Renal cortical epithelial cell (primary cell): ENCODE measurements around the gene TOR1A. TPM values are rescaled to one million over a fixed set of nuclear protein-coding genes. Genes with fewer than 3 reads are reported as not detected.

Source experiments
- total RNA-seq: library from RNA; depleted of rRNA; stranded (reverse); fragments of >200 nt; gene quantifications from 2 replicates; pipeline ENCODE4 v1.2.3, GENCODE V29; 2014

Gene TOR1A
- total RNA-seq, 1 donor from 2014 or later = 48.4 TPM

Other genes starting within 250 kb of the TOR1A start
- gene C9orf50, start 203.0 kb downstream of the TOR1A start, total RNA-seq = 0.05 TPM in 1 of 2 replicates, not detected in the other
- 22.2 and 38.2 TPM in 2 replicates for gene NTMT1, start 198.0 kb downstream of the TOR1A start, total RNA-seq
- gene ASB6, start 182.0 kb downstream of the TOR1A start, total RNA-seq = 17.4 and 21.9 TPM in 2 replicates
- 0.45 TPM in 1 of 2 replicates, not detected in the other for gene PRRX2, start 158.5 kb downstream of the TOR1A start, total RNA-seq
- 3.2 and 42.7 TPM in 2 replicates for gene PTGES, start 71.1 kb downstream of the TOR1A start, total RNA-seq
- 25.6 and 25.9 TPM in 2 replicates for gene TOR1B, start 21.0 kb downstream of the TOR1A start, total RNA-seq
- 48.6 and 64.5 TPM in 2 replicates for gene C9orf78, start 11.1 kb upstream of the TOR1A start, total RNA-seq
- gene USP20, start 11.3 kb upstream of the TOR1A start, total RNA-seq = 5.2 and 18.4 TPM in 2 replicates
- gene FNBP1, start 219.1 kb upstream of the TOR1A start, total RNA-seq = 20.8 and 39.5 TPM in 2 replicates
- gene GPR107, start 229.8 kb upstream of the TOR1A start, total RNA-seq = 19.8 and 41.0 TPM in 2 replicates